Astrocyte (in vitro differentiated cells and primary cell): ENCODE measurements around the gene TPH2. TPM values are rescaled to one million over a fixed set of nuclear protein-coding genes. Genes with fewer than 3 reads are reported as not detected.

ENCODE experiments used
- DNase-seq: peaks from one replicate; pipeline ENCODE4 v3.0.0-alpha.2; 2010; ENCODE audit warnings: low read depth
- FAIRE-seq: peaks from 2 replicates; lab custom pipeline; 2011; peaks lifted over from hg19 to GRCh38; lab: Jason Lieb, UNC
- H2AFZ ChIP-seq: 2 replicates; pipeline ENCODE4 v1.6.0; 2012; ENCODE audit warnings: low read depth, low read length, inconsistent platforms
- H3K27ac ChIP-seq: 2 replicates; pipeline ENCODE4 v1.5.1; 2011; ENCODE audit warnings: low read depth, low read length, inconsistent platforms
- H3K27me3 ChIP-seq: 2 replicates; pipeline ENCODE4 v1.6.0; 2011; ENCODE audit warnings: low read length, inconsistent platforms; ENCODE audit not compliant: insufficient read depth
- H3K36me3 ChIP-seq: 2 replicates; pipeline ENCODE4 v1.5.1; 2011; ENCODE audit warnings: low read length, inconsistent platforms; ENCODE audit not compliant: insufficient read depth
- H3K4me1 ChIP-seq: 2 replicates; pipeline ENCODE4 v1.5.1; 2011; ENCODE audit warnings: low read length, inconsistent platforms; ENCODE audit not compliant: insufficient read depth
- H3K4me2 ChIP-seq: 2 replicates; pipeline ENCODE4 v1.6.0; 2012; ENCODE audit warnings: low read length, inconsistent platforms
- H3K4me3 ChIP-seq: 2 replicates; pipeline ENCODE4 v1.5.1; 2011; ENCODE audit warnings: low read depth, mild to moderate bottlenecking, low read length, inconsistent platforms; ENCODE audit not compliant: insufficient read depth
- H3K79me2 ChIP-seq: 2 replicates; pipeline ENCODE4 v1.6.0; 2012; ENCODE audit warnings: mild to moderate bottlenecking, low read length, inconsistent platforms; ENCODE audit not compliant: insufficient read depth
- H3K9ac ChIP-seq: 2 replicates; pipeline ENCODE4 v1.6.0; 2012; ENCODE audit warnings: mild to moderate bottlenecking, low read length, inconsistent platforms
- H3K9me3 ChIP-seq: 2 replicates; pipeline ENCODE4 v1.5.1; 2012; ENCODE audit warnings: low read depth, mild to moderate bottlenecking, low read length, inconsistent platforms; ENCODE audit not compliant: insufficient read depth
- H4K20me1 ChIP-seq: 2 replicates; pipeline ENCODE4 v1.6.0; 2012; ENCODE audit warnings: low read length, inconsistent platforms; ENCODE audit not compliant: insufficient read depth
- H3K27ac Mint-ChIP-seq: one replicate; pipeline ENCODE4 v1.8.0; 2021; ENCODE audit warnings: mild to moderate bottlenecking, mixed read lengths; ENCODE audit not compliant: unreplicated experiment
- H3K27me3 Mint-ChIP-seq: one replicate; pipeline ENCODE4 v1.8.0; 2021; ENCODE audit warnings: low read depth, mixed read lengths; ENCODE audit not compliant: unreplicated experiment
- H3K36me3 Mint-ChIP-seq: one replicate; pipeline ENCODE4 v1.8.0; 2021; ENCODE audit warnings: low read depth, mixed read lengths; ENCODE audit not compliant: unreplicated experiment
- H3K4me1 Mint-ChIP-seq: one replicate; pipeline ENCODE4 v1.8.0; 2021; ENCODE audit warnings: low read depth, mixed read lengths; ENCODE audit not compliant: unreplicated experiment
- H3K4me3 Mint-ChIP-seq: one replicate; pipeline ENCODE4 v1.8.0; 2021; ENCODE audit warnings: mild to moderate bottlenecking, moderate library complexity, mixed read lengths; ENCODE audit not compliant: unreplicated experiment
- H3K9me3 Mint-ChIP-seq: one replicate; pipeline ENCODE4 v1.8.0; 2021; ENCODE audit warnings: mild to moderate bottlenecking, mixed read lengths; ENCODE audit not compliant: unreplicated experiment
- EZH2 ChIP-seq: IDR thresholded peaks from 2 replicates; pipeline ENCODE4 v1.6.1; 2012; ENCODE audit warnings: mild to moderate bottlenecking, low read length, inconsistent platforms; ENCODE audit not compliant: insufficient read depth
- total RNA-seq: library from RNA; stranded (reverse); gene quantifications from 2 replicates; pipeline ENCODE4 v1.2.1, GENCODE V29; 2021
- TF ChIP-seq, protein P1 (sequence below): IDR thresholded peaks from 2 replicates; pipeline ENCODE4 v1.5.1; 2011; ENCODE audit warnings: low read depth, mild to moderate bottlenecking, inconsistent platforms, low read length, moderate library complexity; ENCODE audit not compliant: insufficient read depth

The TPH2 gene
- total RNA-seq, 1 donor from 2014 or later, result 0.30 TPM

GRCh38 chr12:71972441-71973074 is 33.9 kb downstream of the TPH2 start:
- no peaks in the 10 kb centered on the region for H3K36me3 Mint-ChIP-seq
- no peaks in the 10 kb centered on the region for H3K9me3 Mint-ChIP-seq
- Histone ChIP-seq H3K4me2 (no peak overlapping the region), H3K9ac (no peak overlapping the region), H2AFZ (no peak overlapping the region), H3K4me1 (no peaks in the 10 kb centered on the region), H3K4me3 (no peak overlapping the region), H3K9me3 (no peaks in the 10 kb centered on the region), H3K27ac (no peak overlapping the region), H3K36me3 (no peaks in the 10 kb centered on the region), H3K27me3 (no peaks in the 10 kb centered on the region), H3K79me2 (no peaks in the 10 kb centered on the region), H4K20me1 (no peaks in the 10 kb centered on the region)
- TF ChIP-seq EZH2, result no peak
- TF ChIP-seq, protein P1, sequence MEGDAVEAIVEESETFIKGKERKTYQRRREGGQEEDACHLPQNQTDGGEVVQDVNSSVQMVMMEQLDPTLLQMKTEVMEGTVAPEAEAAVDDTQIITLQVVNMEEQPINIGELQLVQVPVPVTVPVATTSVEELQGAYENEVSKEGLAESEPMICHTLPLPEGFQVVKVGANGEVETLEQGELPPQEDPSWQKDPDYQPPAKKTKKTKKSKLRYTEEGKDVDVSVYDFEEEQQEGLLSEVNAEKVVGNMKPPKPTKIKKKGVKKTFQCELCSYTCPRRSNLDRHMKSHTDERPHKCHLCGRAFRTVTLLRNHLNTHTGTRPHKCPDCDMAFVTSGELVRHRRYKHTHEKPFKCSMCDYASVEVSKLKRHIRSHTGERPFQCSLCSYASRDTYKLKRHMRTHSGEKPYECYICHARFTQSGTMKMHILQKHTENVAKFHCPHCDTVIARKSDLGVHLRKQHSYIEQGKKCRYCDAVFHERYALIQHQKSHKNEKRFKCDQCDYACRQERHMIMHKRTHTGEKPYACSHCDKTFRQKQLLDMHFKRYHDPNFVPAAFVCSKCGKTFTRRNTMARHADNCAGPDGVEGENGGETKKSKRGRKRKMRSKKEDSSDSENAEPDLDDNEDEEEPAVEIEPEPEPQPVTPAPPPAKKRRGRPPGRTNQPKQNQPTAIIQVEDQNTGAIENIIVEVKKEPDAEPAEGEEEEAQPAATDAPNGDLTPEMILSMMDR, result no peak
- DNase-seq (no peak), FAIRE-seq (no peak)
- H3K27ac Mint-ChIP-seq, result no peak overlapping the region
- H3K4me1 Mint-ChIP-seq, result peaks cover 3% of the 10 kb centered on the region
- no peak overlapping the region for H3K4me3 Mint-ChIP-seq
- H3K27me3 Mint-ChIP-seq, result no peaks in the 10 kb centered on the region

GRCh38 chr12:71973687-71974086 is 35.0 kb downstream of the TPH2 start:
- H3K9me3 Mint-ChIP-seq, result no peaks in the 10 kb centered on the region
- no peak overlapping the region for H3K4me3 Mint-ChIP-seq
- no peak overlapping the region for H2AFZ ChIP-seq
- H3K27ac Mint-ChIP-seq, result no peak overlapping the region
- H3K9ac ChIP-seq, result no peak overlapping the region
- H3K27ac ChIP-seq, result no peak overlapping the region
- H4K20me1 ChIP-seq, result no peaks in the 10 kb centered on the region
- H3K36me3 ChIP-seq, result no peaks in the 10 kb centered on the region
- H3K4me3 ChIP-seq, result no peak overlapping the region
- no peak for TF ChIP-seq EZH2
- TF ChIP-seq, protein P1, result no peak
- H3K27me3 ChIP-seq, result no peaks in the 10 kb centered on the region
- H3K4me1 Mint-ChIP-seq, result peaks cover 3% of the 10 kb centered on the region
- H3K4me1 ChIP-seq, result no peaks in the 10 kb centered on the region
- no peaks in the 10 kb centered on the region for H3K9me3 ChIP-seq
- no peaks in the 10 kb centered on the region for H3K27me3 Mint-ChIP-seq
- no peak overlapping the region for H3K4me2 ChIP-seq
- FAIRE-seq (no peak), DNase-seq (no peak)
- no peaks in the 10 kb centered on the region for H3K79me2 ChIP-seq
- H3K36me3 Mint-ChIP-seq, result no peaks in the 10 kb centered on the region

GRCh38 chr12:71980538-71980937 is 41.9 kb downstream of the TPH2 start:
- no peaks in the 10 kb centered on the region for H3K9me3 ChIP-seq
- DNase-seq (no peak), FAIRE-seq (no peak)
- no peak overlapping the region for H3K4me2 ChIP-seq
- H3K4me3 ChIP-seq, result no peak overlapping the region
- Mint-ChIP-seq H3K27ac (no peak overlapping the region), H3K36me3 (no peaks in the 10 kb centered on the region), H3K4me3 (no peak overlapping the region), H3K27me3 (no peaks in the 10 kb centered on the region), H3K4me1 (no peaks in the 10 kb centered on the region), H3K9me3 (no peaks in the 10 kb centered on the region)
- no peak overlapping the region for H3K9ac ChIP-seq
- H3K27ac ChIP-seq, result no peak overlapping the region
- no peaks in the 10 kb centered on the region for H3K4me1 ChIP-seq
- no peaks in the 10 kb centered on the region for H3K27me3 ChIP-seq
- no peaks in the 10 kb centered on the region for H4K20me1 ChIP-seq
- no peak overlapping the region for H2AFZ ChIP-seq
- H3K79me2 ChIP-seq, result no peaks in the 10 kb centered on the region
- TF ChIP-seq, protein P1, result no peak
- TF ChIP-seq EZH2, result no peak
- no peaks in the 10 kb centered on the region for H3K36me3 ChIP-seq
